Activated CD4-positive, alpha-beta T cell treated with anti-CD3 and anti-CD28 coated beads for 48 hours (primary cell): ENCODE measurements around the gene GPS1.

Experiments used
- DNase-seq: peaks from one replicate; pipeline ENCODE4 v3.0.0-alpha.2; 2020

Gene GPS1

GRCh38 chr17:82061047-82061925, 9.6 kb downstream of the GPS1 start:
- no peak for DNase-seq

- DNase-seq, result no peak
Observed at GRCh38 chr17:82062076-82062983, 10.6 kb downstream of the GPS1 start.

- no peak for DNase-seq
Observed at GRCh38 chr17:82062984-82063368, 11.3 kb downstream of the GPS1 start.

GRCh38 chr17:82063424-82064415, 12.0 kb downstream of the GPS1 start:
- DNase-seq, result no peak

- no peak for DNase-seq
Observed at GRCh38 chr17:82064433-82065192, 12.9 kb downstream of the GPS1 start.

GRCh38 chr17:82065193-82065637, 13.5 kb downstream of the GPS1 start:
- DNase-seq, result peak; percentile 49

GRCh38 chr17:82065638-82066303, 14.1 kb downstream of the GPS1 start, which contains the start of gene DUS1L:
DUS1L (minus strand) TSS chr17:82065804; CDS start chr17:82065059, 745 bp downstream.
- DNase-seq, result peak; percentile 80

- no peak for DNase-seq
Observed at GRCh38 chr17:82070611-82071010, 18.9 kb downstream of the GPS1 start.

- DNase-seq, result no peak
Observed at GRCh38 chr17:82072827-82073226, 21.1 kb downstream of the GPS1 start.

GRCh38 chr17:82073446-82073845, 21.7 kb downstream of the GPS1 start:
- no peak for DNase-seq

- no peak for DNase-seq
Observed at GRCh38 chr17:82076018-82076784, 24.5 kb downstream of the GPS1 start.

- no peak for DNase-seq
Observed at GRCh38 chr17:82076785-82077591, 25.3 kb downstream of the GPS1 start.

- DNase-seq, result no peak
Observed at GRCh38 chr17:82077617-82078358, 26.1 kb downstream of the GPS1 start.

GRCh38 chr17:82078433-82078832, 26.7 kb downstream of the GPS1 start:
- no peak for DNase-seq

- DNase-seq, result no peak
Observed at GRCh38 chr17:82079001-82079677, 27.4 kb downstream of the GPS1 start.

- no peak for DNase-seq
Observed at GRCh38 chr17:82080048-82080788, 28.5 kb downstream of the GPS1 start.
